Endothelial cell of umbilical vein (primary cell): Measurements from ENCODE around the gene HEBP1.

Source experiments
- CTCF ChIP-seq, 2 donors: IDR thresholded peaks; 1 replicate in 1 of 2; 2 replicates in 1 of 2; pipeline ENCODE4 v1.5.1; 2011; ENCODE audit warnings: low read length in 2 of 2, mild to moderate bottlenecking in 2 of 2, moderate library complexity in 2 of 2, control low read depth in 1 of 2, inconsistent platforms in 1 of 2, low read depth in 1 of 2; ENCODE audit not compliant: insufficient read depth in 1 of 2; ENCODE audit errors: extremely low read depth in 1 of 2
- JUN ChIP-seq: IDR thresholded peaks from 2 replicates; pipeline ENCODE4 v1.6.1; 2011; ENCODE audit warnings: borderline replicate concordance, low read depth; ENCODE audit not compliant: insufficient read length, insufficient read depth
- POLR2A ChIP-seq: IDR thresholded peaks from 2 replicates; pipeline ENCODE4 v1.6.1; 2012; ENCODE audit warnings: low read depth, mild to moderate bottlenecking, control low read depth, low read length

GRCh38 chr12:12965836-12966235 lies 34.2 kb downstream of the HEBP1 start:
- TF ChIP-seq POLR2A (no peak), CTCF (IDR thresholded peaks at IDR 0.05; ENCODE audit: extremely low read depth in 1 of 2, insufficient read depth in 1 of 2, low read depth in 1 of 2, low read length in 2 of 2) (no peak), JUN (no peak)
